ENCODE data around the gene LONRF3. TPM values are rescaled to one million over a fixed set of nuclear protein-coding genes. Genes with fewer than 3 reads are reported as not detected.
"Not testable (repeated sequence)": the region's sequence is repeated elsewhere in the genome, so short reads cannot be mapped to it uniquely, and the experiment has no call there.

LONRF3 gene
- polyA plus RNA-seq, 2 donors = 0.18 to 0.34 TPM

DNA sequence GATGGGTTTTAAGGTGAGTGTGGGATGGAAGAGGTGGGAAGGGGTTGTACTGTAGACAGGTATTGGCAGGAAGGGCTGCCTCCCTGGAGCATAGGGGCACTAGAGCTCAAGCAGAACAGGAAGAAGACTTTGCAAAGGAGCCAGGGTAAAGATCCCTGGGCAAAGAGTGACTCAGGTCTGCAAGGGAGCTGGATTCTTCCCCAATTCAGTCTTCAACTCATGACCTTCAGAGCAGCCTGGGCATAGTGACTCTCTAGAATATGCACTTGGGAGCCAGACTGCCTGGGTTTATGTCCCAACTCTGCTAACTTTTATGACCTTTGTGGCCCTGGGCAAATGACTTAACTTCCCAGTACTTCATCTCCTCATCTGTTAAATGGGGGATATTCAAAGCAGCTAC is 4.0 kb downstream of the LONRF3 start:
- H3K9me3 ChIP-seq (ENCODE audit: control insufficient read depth in 2 of 2, insufficient read depth in 1 of 2, low read depth in 1 of 2, low read length in 1 of 2) = peaks cover 0 to 3% of the 10 kb centered on the region in 2 donors
- H3K36me3 ChIP-seq (ENCODE audit: control insufficient read depth in 2 of 2, insufficient read depth in 2 of 2, low read length in 1 of 2) = no peaks in the 10 kb centered on the region
- H3K4me1 ChIP-seq (ENCODE audit: control insufficient read depth in 2 of 2, insufficient read depth in 2 of 2, low read length in 1 of 2) = no peaks in the 10 kb centered on the region
- H3K27me3 ChIP-seq (ENCODE audit: control insufficient read depth in 1 of 2, insufficient read depth in 2 of 2, low read length in 2 of 2) = peaks cover 0 to 4% of the 10 kb centered on the region in 2 donors
- H3K27ac ChIP-seq (ENCODE audit: low read depth in 2 of 2, low read length in 1 of 2) = no peak overlapping the region
- H3K4me3 ChIP-seq (ENCODE audit: low read depth in 1 of 2, low read length in 2 of 2) = no peak overlapping the region

DNA sequence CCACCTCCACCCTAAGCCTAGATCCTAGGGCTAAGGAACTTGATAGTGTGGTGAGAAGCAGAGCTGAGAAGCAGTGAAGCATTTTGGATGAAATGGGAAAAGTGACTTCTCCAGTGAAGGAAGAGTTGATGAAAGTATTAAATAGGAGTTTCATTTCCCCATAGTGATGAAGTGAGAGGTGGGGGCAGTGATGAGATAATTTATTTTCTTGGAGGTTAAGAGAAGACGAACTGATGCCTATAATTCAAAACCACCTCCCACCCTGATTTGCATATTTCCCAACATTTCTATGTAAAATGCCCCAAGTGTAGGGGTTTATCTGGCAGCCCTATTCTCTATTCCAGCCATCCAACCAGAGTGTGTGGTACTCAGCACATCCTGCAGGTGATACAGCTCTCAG is 6.3 kb downstream of the LONRF3 start:
- Histone ChIP-seq H3K36me3 (ENCODE audit: control insufficient read depth in 2 of 2, insufficient read depth in 2 of 2, low read length in 1 of 2) (no peaks in the 10 kb centered on the region), H3K4me1 (ENCODE audit: control insufficient read depth in 2 of 2, insufficient read depth in 2 of 2, low read length in 1 of 2) (no peaks in the 10 kb centered on the region), H3K27me3 (ENCODE audit: control insufficient read depth in 1 of 2, insufficient read depth in 2 of 2, low read length in 2 of 2) (no peaks in the 10 kb centered on the region), H3K9me3 (ENCODE audit: control insufficient read depth in 2 of 2, insufficient read depth in 1 of 2, low read depth in 1 of 2, low read length in 1 of 2) (no peaks in the 10 kb centered on the region), H3K4me3 (ENCODE audit: low read depth in 1 of 2, low read length in 2 of 2) (no peak overlapping the region), H3K27ac (ENCODE audit: low read depth in 2 of 2, low read length in 1 of 2) (no peak overlapping the region)
- 65 to 95% methylated on average over 1 of the region's 1 CpG for WGBS, 2 donors

DNA sequence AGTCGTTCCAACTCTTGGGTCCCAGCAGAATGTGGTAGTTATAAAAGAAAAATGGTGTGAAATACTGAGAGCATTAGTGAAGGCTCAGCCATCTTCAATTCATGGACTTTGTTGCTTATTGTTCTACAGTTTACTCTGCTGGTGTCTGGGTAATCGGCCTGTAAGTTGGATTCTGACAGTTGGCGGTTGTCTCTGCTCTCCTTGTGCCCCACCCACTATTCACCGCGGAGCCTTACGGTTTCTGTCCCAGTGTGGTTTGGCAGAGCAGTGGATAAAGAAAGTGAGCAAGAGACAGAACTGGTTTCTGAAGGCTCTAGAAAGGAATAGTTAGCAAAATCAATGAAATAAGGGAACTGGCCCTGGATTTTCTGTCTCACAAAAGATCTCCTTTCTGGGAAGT is 9.1 kb downstream of the LONRF3 start:
- WGBS, 2 donors = 37 to 61% methylated on average over 6 of the region's 6 CpGs
- H3K27ac ChIP-seq (ENCODE audit: low read depth in 2 of 2, low read length in 1 of 2) = no peak overlapping the region
- no peaks in the 10 kb centered on the region for H3K4me1 ChIP-seq (ENCODE audit: control insufficient read depth in 2 of 2, insufficient read depth in 2 of 2, low read length in 1 of 2)
- no peak overlapping the region for H3K4me3 ChIP-seq (ENCODE audit: low read depth in 1 of 2, low read length in 2 of 2)
- H3K36me3 ChIP-seq (ENCODE audit: control insufficient read depth in 2 of 2, insufficient read depth in 2 of 2, low read length in 1 of 2) = no peaks in the 10 kb centered on the region
- no peaks in the 10 kb centered on the region for H3K9me3 ChIP-seq (ENCODE audit: control insufficient read depth in 2 of 2, insufficient read depth in 1 of 2, low read depth in 1 of 2, low read length in 1 of 2)
- H3K27me3 ChIP-seq (ENCODE audit: control insufficient read depth in 1 of 2, insufficient read depth in 2 of 2, low read length in 2 of 2) = no peaks in the 10 kb centered on the region

DNA sequence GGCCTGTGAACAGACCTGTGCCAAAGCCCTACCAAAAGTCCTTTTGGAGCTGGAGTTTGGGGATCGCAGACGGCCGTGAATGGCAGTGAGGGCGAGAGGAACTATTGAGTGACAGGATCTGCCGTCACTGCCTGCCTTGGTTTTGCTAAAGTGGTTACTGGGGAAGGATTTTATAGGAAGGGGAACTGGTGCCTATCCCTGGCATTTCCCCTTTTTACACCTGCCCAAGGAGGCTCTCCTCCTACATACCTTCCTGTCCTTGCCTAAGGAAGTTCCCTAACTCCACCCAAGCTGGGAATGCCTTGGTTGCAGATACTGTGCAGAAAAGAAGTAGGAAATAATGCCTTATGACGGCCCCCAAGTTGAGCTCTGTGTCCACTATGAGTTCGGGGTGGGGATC is 14.5 kb downstream of the LONRF3 start:
- H3K27me3 ChIP-seq (ENCODE audit: control insufficient read depth in 1 of 2, insufficient read depth in 2 of 2, low read length in 2 of 2) = peaks cover 0 to 4% of the 10 kb centered on the region in 2 donors
- H3K4me1 ChIP-seq (ENCODE audit: control insufficient read depth in 2 of 2, insufficient read depth in 2 of 2, low read length in 1 of 2) = no peaks in the 10 kb centered on the region
- H3K9me3 ChIP-seq (ENCODE audit: control insufficient read depth in 2 of 2, insufficient read depth in 1 of 2, low read depth in 1 of 2, low read length in 1 of 2) = no peaks in the 10 kb centered on the region
- WGBS, 2 donors = 76 to 90% methylated on average over 7 of the region's 7 CpGs
- no peak overlapping the region for H3K27ac ChIP-seq (ENCODE audit: low read depth in 2 of 2, low read length in 1 of 2)
- no peak overlapping the region for H3K4me3 ChIP-seq (ENCODE audit: low read depth in 1 of 2, low read length in 2 of 2)
- H3K36me3 ChIP-seq (ENCODE audit: control insufficient read depth in 2 of 2, insufficient read depth in 2 of 2, low read length in 1 of 2) = no peaks in the 10 kb centered on the region

DNA sequence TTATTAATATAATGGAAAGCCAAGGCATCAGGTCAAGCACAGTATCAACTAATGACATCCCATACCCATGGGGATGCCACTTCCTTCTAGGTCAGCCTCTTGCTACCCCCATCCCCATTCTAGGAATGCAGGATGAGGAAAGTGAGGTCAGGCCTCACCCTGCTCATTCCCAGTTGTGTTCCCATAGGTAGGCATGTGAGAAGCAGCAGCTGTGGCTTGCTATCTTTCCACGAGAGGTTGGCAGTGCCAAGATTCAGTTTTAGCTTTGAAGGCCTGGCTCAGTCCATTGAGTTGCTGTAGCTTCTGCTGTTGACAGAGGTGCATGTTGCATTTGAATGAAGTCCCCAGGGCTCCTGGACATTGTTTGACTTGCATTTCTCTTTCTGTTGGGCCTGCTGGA is 15.5 kb downstream of the LONRF3 start:
- no peaks in the 10 kb centered on the region for H3K9me3 ChIP-seq (ENCODE audit: control insufficient read depth in 2 of 2, insufficient read depth in 1 of 2, low read depth in 1 of 2, low read length in 1 of 2)
- H3K4me1 ChIP-seq (ENCODE audit: control insufficient read depth in 2 of 2, insufficient read depth in 2 of 2, low read length in 1 of 2) = no peaks in the 10 kb centered on the region
- H3K4me3 ChIP-seq (ENCODE audit: low read depth in 1 of 2, low read length in 2 of 2) = no peak overlapping the region
- H3K27me3 ChIP-seq (ENCODE audit: control insufficient read depth in 1 of 2, insufficient read depth in 2 of 2, low read length in 2 of 2) = peaks cover 0 to 4% of the 10 kb centered on the region in 2 donors
- H3K27ac ChIP-seq (ENCODE audit: low read depth in 2 of 2, low read length in 1 of 2) = no peak overlapping the region
- no peaks in the 10 kb centered on the region for H3K36me3 ChIP-seq (ENCODE audit: control insufficient read depth in 2 of 2, insufficient read depth in 2 of 2, low read length in 1 of 2)
- WGBS, 2 donors = 62 to 86% methylated on average over 1 of the region's 1 CpG

DNA sequence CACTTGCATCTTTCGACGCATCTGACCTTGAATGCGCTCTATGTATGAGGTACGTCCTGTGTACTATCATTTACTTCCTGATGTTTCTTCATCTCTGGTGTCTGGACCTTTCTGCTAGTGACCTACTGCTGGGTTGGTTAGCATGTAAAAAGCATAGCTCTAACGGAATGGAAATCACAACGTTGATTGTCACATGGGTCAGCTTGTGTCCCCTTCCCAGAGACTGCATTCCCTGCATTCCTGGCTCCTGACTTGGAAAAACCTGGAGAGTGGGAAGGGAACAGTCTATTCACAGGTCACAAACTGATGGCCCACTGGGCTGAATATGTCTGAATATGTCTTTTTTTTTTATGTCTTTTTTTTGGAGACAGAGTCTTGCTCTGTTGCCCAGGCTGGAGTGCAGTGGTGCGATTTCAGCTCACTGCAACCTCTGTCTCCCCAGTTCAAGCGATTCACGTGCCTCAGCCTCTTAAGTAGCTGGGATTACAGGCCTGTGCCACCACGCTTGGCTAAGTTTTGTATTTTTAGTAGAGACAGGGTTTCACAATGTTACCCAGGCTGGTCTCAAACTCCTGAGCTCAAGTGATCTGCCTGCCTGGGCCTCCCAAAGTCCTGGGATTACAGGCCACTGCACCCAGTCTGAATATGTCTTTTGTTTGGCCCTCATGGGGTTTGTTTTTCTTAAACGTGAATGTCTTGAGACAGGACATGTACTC is 16.3 kb downstream of the LONRF3 start:
- Histone ChIP-seq H3K27ac (ENCODE audit: low read depth in 2 of 2, low read length in 1 of 2) (no peak overlapping the region), H3K36me3 (ENCODE audit: control insufficient read depth in 2 of 2, insufficient read depth in 2 of 2, low read length in 1 of 2) (no peaks in the 10 kb centered on the region), H3K9me3 (ENCODE audit: control insufficient read depth in 2 of 2, insufficient read depth in 1 of 2, low read depth in 1 of 2, low read length in 1 of 2) (no peaks in the 10 kb centered on the region), H3K4me3 (ENCODE audit: low read depth in 1 of 2, low read length in 2 of 2) (no peak overlapping the region), H3K27me3 (ENCODE audit: control insufficient read depth in 1 of 2, insufficient read depth in 2 of 2, low read length in 2 of 2) (peaks cover 0 to 4% of the 10 kb centered on the region in 2 donors), H3K4me1 (ENCODE audit: control insufficient read depth in 2 of 2, insufficient read depth in 2 of 2, low read length in 1 of 2) (no peaks in the 10 kb centered on the region)
- WGBS, 2 donors = 71 to 84% methylated on average over 11 of the region's 11 CpGs

DNA sequence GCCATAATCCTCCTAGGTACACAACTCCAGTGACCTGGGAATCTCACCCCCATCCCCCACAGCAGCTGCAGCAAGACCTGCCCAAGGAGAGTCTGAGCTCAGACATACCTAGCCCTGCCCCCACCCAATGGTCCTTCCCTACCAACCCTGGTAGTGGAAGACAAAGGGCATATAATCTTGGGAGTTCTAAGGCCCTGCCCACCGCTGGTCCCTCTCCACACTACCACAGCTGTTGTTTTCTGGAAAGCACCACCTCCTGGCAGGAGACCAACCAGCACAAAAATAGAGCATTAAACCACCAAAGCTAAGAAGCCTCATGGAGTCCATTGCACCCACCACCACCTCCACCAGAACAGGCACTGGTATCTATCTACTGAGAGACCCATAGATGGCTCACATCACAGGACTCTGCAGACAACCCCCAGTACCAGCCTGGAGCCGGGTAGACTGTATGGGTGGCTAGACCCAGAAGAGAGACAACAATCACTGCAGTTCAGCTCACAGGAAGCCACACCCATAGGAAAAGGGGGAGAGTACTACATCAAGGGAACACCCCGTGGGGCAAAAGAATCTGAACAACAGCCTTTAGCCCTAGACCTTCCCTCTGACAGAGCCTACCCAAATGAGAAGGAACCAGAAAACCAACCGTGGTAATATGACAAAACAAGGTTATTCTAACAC is 18.2 kb downstream of the LONRF3 start:
- not testable (repeated sequence) for H3K27ac ChIP-seq (ENCODE audit: low read depth in 2 of 2, low read length in 1 of 2); H3K4me1 ChIP-seq (ENCODE audit: control insufficient read depth in 2 of 2, insufficient read depth in 2 of 2, low read length in 1 of 2); H3K36me3 ChIP-seq (ENCODE audit: control insufficient read depth in 2 of 2, insufficient read depth in 2 of 2, low read length in 1 of 2); H3K27me3 ChIP-seq (ENCODE audit: control insufficient read depth in 1 of 2, insufficient read depth in 2 of 2, low read length in 2 of 2); H3K4me3 ChIP-seq (ENCODE audit: low read depth in 1 of 2, low read length in 2 of 2); H3K9me3 ChIP-seq (ENCODE audit: control insufficient read depth in 2 of 2, insufficient read depth in 1 of 2, low read depth in 1 of 2, low read length in 1 of 2)
- WGBS, 2 donors = 71 to 77% methylated on average over 4 of the region's 4 CpGs

DNA sequence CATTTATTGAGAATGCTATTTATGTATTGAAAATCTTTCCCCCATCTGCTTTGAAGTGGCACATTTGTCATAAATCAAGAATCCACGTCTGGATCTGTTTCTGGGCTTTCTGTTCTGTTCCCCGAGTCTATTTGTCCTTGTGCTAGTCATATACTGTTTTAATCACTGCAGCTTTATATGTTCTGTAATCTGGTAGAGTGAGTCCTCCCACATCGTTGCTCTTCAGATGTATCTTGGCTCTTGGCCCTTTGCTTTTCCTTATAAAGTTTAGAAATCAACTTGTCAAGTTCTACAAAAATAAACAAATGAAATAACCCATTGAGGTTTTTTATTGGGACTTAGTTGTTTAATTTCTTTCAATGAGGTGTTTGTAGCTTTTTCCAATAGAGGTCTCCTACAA is 29.0 kb downstream of the LONRF3 start:
- Histone ChIP-seq H3K36me3 (ENCODE audit: control insufficient read depth in 2 of 2, insufficient read depth in 2 of 2, low read length in 1 of 2) (no peaks in the 10 kb centered on the region), H3K9me3 (ENCODE audit: control insufficient read depth in 2 of 2, insufficient read depth in 1 of 2, low read depth in 1 of 2, low read length in 1 of 2) (no peaks in the 10 kb centered on the region), H3K4me1 (ENCODE audit: control insufficient read depth in 2 of 2, insufficient read depth in 2 of 2, low read length in 1 of 2) (no peaks in the 10 kb centered on the region), H3K27me3 (ENCODE audit: control insufficient read depth in 1 of 2, insufficient read depth in 2 of 2, low read length in 2 of 2) (no peaks in the 10 kb centered on the region), H3K27ac (ENCODE audit: low read depth in 2 of 2, low read length in 1 of 2) (no peak overlapping the region), H3K4me3 (ENCODE audit: low read depth in 1 of 2, low read length in 2 of 2) (no peak overlapping the region)
- 37 to 41% methylated on average over 3 of the region's 3 CpGs for WGBS, 2 donors

DNA sequence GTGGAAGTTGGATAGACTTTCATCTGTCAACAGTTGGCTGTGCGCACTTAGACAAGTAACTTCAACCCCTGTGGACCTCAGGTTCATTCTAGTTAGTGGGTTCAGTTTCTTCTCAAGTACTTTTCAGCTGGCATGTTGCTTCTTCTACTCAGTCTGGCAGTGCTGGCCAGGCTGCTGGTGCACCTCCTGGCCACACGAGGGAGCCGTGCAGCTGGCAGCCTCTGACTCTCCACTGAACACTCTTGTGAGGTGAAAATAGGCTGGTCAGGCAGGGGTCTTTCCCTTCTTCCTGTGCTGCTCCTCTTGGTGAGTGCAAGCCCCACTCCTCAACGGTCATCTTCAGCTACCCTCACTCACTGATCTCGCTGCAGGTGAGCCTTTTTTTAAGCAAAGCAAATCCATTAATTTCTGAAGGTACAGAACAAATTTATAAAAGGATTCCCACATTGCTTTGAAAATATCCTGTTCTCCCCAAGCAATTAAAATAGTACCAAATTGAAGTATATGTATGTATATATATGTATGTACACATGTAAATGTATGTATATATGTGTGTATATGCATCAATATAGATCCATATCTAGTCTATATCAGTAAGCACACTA is 30.6 kb downstream of the LONRF3 start:
- 13 to 21% methylated on average over 5 of the region's 5 CpGs for WGBS, 2 donors
- no peak overlapping the region for H3K27ac ChIP-seq (ENCODE audit: low read depth in 2 of 2, low read length in 1 of 2)
- peaks cover 0 to 4% of the 10 kb centered on the region in 2 donors for H3K27me3 ChIP-seq (ENCODE audit: control insufficient read depth in 1 of 2, insufficient read depth in 2 of 2, low read length in 2 of 2)
- H3K9me3 ChIP-seq (ENCODE audit: control insufficient read depth in 2 of 2, insufficient read depth in 1 of 2, low read depth in 1 of 2, low read length in 1 of 2) = no peaks in the 10 kb centered on the region
- H3K36me3 ChIP-seq (ENCODE audit: control insufficient read depth in 2 of 2, insufficient read depth in 2 of 2, low read length in 1 of 2) = no peaks in the 10 kb centered on the region
- no peak overlapping the region for H3K4me3 ChIP-seq (ENCODE audit: low read depth in 1 of 2, low read length in 2 of 2)
- no peaks in the 10 kb centered on the region for H3K4me1 ChIP-seq (ENCODE audit: control insufficient read depth in 2 of 2, insufficient read depth in 2 of 2, low read length in 1 of 2)

Measured in esophagus (tissue), 2 donors.